ENCODE results near the gene PIM3. TPM values are rescaled to one million over a fixed set of nuclear protein-coding genes. Genes with fewer than 3 reads are reported as not detected.
A peak's percentile ranks its signal among the peaks of the same experiment; 100 is the strongest.

Gene PIM3
- total and polyA plus RNA-seq, 10 of the 15 experiments (the other 5 are each of a cell fraction or from before 2014, with no cell fraction given) = 0.31 to 60.8 (median 12.4) TPM

DNA sequence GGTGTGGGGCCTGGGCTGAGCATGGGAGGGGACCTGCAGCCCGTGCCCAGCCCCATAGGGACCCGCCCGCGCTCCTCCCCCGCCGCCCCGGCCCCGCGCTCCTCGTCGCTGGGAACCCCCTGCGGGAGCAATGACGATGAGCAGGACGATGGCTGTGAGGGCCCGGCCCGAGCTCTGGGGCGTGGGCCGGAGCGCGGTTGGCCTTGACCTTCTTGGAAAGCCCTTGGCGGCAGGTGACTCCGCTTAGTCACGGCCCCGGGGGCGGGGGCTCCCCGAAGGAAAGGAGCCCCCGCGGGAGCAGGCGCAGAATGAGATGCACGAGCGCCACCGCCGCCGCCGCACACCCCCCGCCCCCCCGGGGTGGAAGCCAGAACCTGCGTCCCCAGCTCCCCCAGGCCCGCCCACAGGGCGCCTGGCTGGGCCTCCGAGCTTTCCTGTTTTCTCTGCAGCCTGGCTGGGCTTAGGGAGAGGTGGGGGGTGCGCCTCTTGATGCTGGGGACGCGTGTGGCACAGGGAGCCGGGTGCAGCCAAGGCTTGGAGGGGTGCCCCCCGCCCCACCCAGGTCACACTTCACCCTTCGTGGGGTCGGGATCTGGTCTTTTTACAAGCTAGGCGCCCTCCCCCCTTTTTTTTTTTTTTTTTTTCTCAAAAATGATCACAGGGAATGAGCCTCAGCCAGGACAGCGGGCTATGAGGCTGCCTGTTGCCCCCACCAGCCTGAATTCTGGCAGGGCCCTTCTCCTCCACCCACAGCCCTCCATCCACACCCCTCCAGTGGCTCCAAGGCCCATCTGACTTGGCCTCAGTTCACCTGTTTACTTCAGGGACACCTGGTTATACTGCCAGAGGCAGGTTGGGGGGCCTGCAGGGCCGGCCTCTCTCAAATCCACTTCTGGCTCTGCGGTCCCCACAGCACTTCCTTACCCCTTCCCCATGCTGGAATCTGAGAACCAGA is 24.3 kb upstream of the PIM3 start (continued):
- TF ChIP-seq TAF1 (IDR thresholded peaks at IDR 0.05; ENCODE audit: borderline replicate concordance, low read depth, low read length) (peak; percentile 22; the same call in 1 of the 2 replicates), TCF12 (IDR thresholded peaks at IDR 0.05; ENCODE audit: low read depth, low read length) (peak; percentile 86), SMAD1 (IDR thresholded peaks at IDR 0.05; ENCODE audit: low read depth, partially characterized antibody) (no peak), ZNF274 (IDR thresholded peaks at IDR 0.05; ENCODE audit: insufficient read depth, insufficient read length) (no peak), EED (IDR thresholded peaks at IDR 0.05; ENCODE audit: low read depth) (peak; percentile 79; the same call in 1 of the 2 replicates)

DNA sequence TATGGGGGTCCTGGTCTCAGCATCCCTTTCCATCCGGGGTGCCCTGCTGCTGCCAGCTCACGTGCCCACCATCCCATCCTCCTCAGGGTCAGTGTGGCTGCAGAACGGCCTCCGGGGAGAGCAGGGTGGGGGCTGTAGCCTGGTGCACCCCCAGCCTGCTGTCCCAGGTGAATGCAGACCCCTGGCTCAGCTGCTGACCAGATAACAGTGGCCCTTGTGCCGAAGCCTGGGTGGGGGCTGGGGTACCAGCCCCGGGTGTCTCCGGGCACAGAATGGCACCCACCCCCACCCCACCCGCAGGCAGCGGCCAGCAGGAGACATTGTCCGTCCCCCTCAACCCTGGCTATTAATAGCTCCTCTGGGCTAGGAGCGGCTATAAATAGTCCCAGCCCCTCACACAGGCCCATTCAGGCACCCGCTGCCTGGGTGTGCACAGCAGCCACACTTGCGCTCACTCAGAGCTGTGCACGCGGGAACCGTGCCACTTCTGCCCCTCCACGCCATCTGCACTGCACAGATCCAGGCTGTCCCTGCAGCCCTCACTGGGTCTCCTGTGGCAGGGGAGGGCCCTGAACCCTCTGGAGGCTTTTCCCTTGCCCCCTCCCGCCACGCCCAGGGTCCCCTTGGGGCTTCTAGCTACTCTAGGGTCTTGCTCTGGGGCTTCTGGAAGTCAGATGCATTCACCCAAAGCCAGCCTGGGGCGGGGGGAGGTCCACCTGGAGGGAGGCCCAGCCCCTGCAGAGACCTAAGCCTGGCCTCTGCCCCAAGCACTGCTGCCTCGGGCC is 23.4 kb upstream of the PIM3 start:
- DNase-seq (ENCODE audit: low read depth, low spot score) (no peak), FAIRE-seq (no peak), ATAC-seq (no peak)
- H3K36me3 ChIP-seq (ENCODE audit: control insufficient read depth in 2 of 2, insufficient read depth in 2 of 2, low read length in 1 of 2) = no peaks in the 10 kb centered on the region
- peaks cover 7% of the 10 kb centered on the region for H3K79me2 ChIP-seq (ENCODE audit: control insufficient read depth, insufficient read depth, low read length)
- intact Hi-C loops (cut with micrococcal nuclease; ENCODE audit: unreplicated experiment) = loop anchor here (10.0 kb wide), 1 partner anchor 258 kb away; no protein-coding TSS in a partner anchor
- ChIA-PET SMC1A (ENCODE audit: uncharacterized antibody, unreplicated experiment) (no interaction called here), CTCF (interaction anchor here (1.2 to 1.4 kb wide), 4 partner anchors 8 to 40 kb away, joined by 4 to 5 read pairs (median 4); no protein-coding TSS in a partner anchor), RAD21 (ENCODE audit: unreplicated experiment) (interaction anchor here (1.7 kb wide), 1 partner anchor 25 kb away, joined by 15 read pairs; no protein-coding TSS in a partner anchor), POLR2A (interaction anchor here (1.2 to 1.8 kb wide), 4 partner anchors 15 to 30 kb away, joined by 3 to 15 read pairs (median 6); partner anchors contain the start of gene PIM3)
- H4K20me1 ChIP-seq (ENCODE audit: control insufficient read depth, insufficient read depth) = no peaks in the 10 kb centered on the region
- no peak overlapping the region for H3K27ac ChIP-seq (ENCODE audit: control insufficient read depth, insufficient read depth)
- in situ Hi-C loops (cut with MboI) = no loop called here
- WGBS (ENCODE audit: insufficient coverage, insufficient replicate concordance, low lambda C conversion rate, missing lambda C conversion rate) = 55% methylated on average over 21 of the region's 21 CpGs
- H3K27me3 ChIP-seq (replicated peaks in 1 of 2; ENCODE audit: control insufficient read depth in 2 of 2, insufficient read depth in 2 of 2, low read length in 1 of 2) = no peaks in the 10 kb centered on the region
- H3K4me2 ChIP-seq (ENCODE audit: control insufficient read depth, insufficient read depth) = peak overlapping the region; percentile 77; the same call in 1 of the 2 replicates
- H3K9ac ChIP-seq (ENCODE audit: control insufficient read depth, insufficient read depth, low read length) = peak overlapping the region; percentile 61
- no peak overlapping the region for H2AFZ ChIP-seq (ENCODE audit: control insufficient read depth, low read depth, low read length)
- H3K9me3 ChIP-seq (replicated peaks; ENCODE audit: control insufficient read depth, insufficient read depth, low read length) = no peaks in the 10 kb centered on the region
- peaks cover 37% of the 10 kb centered on the region for H3K4me1 ChIP-seq (ENCODE audit: control insufficient read depth, insufficient read depth, low read length)
- H3K4me3 ChIP-seq = no peak overlapping the region
- no TSS peak for BruUV-seq (replicated peaks)
- TF ChIP-seq, protein P1, sequence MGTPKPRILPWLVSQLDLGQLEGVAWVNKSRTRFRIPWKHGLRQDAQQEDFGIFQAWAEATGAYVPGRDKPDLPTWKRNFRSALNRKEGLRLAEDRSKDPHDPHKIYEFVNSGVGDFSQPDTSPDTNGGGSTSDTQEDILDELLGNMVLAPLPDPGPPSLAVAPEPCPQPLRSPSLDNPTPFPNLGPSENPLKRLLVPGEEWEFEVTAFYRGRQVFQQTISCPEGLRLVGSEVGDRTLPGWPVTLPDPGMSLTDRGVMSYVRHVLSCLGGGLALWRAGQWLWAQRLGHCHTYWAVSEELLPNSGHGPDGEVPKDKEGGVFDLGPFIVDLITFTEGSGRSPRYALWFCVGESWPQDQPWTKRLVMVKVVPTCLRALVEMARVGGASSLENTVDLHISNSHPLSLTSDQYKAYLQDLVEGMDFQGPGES (IDR thresholded peaks at IDR 0.05) = no peak
- peak in 1 of 2 experiments; percentile 44; a peak in 1 of 4 replicates for TF ChIP-seq BHLHE40 (IDR thresholded peaks at IDR 0.05; ENCODE audit: borderline replicate concordance in 1 of 2, low read depth in 2 of 2, low read length in 1 of 2)
